Endothelial cell (in vitro differentiated cells): Measurements from ENCODE around the gene NINJ1. TPM values are rescaled to one million over a fixed set of nuclear protein-coding genes. Genes with fewer than 3 reads are reported as not detected.

Experiments
- DNase-seq: peaks from one replicate; pipeline ENCODE4 v3.0.0; 2021; ENCODE audit warnings: low spot score
- H3K27ac Mint-ChIP-seq: one replicate; pipeline ENCODE4 v1.8.0; 2021; ENCODE audit warnings: mixed read lengths, inconsistent platforms; ENCODE audit not compliant: unreplicated experiment
- H3K27me3 Mint-ChIP-seq: one replicate; pipeline ENCODE4 v1.8.0; 2021; ENCODE audit warnings: mild to moderate bottlenecking, moderate library complexity, mixed read lengths, inconsistent platforms; ENCODE audit not compliant: unreplicated experiment
- H3K36me3 Mint-ChIP-seq: one replicate; pipeline ENCODE4 v1.8.0; 2021; ENCODE audit warnings: mild to moderate bottlenecking, low read depth, mixed read lengths, inconsistent platforms; ENCODE audit not compliant: unreplicated experiment
- H3K4me1 Mint-ChIP-seq: one replicate; pipeline ENCODE4 v1.8.0; 2021; ENCODE audit warnings: mild to moderate bottlenecking, mixed read lengths, inconsistent platforms; ENCODE audit not compliant: unreplicated experiment
- H3K4me3 Mint-ChIP-seq: one replicate; pipeline ENCODE4 v1.8.0; 2021; ENCODE audit warnings: mild to moderate bottlenecking, mixed read lengths, inconsistent platforms; ENCODE audit not compliant: unreplicated experiment
- H3K9me3 Mint-ChIP-seq: one replicate; pipeline ENCODE4 v1.8.0; 2021; ENCODE audit warnings: mixed read lengths, inconsistent platforms; ENCODE audit not compliant: unreplicated experiment
- CTCF ChIP-seq: fragments of 200-600 bp; sonication (generic); IDR thresholded peaks from one replicate; pipeline ENCODE4 v1.5.0; 2021; ENCODE audit warnings: antibody characterized with exemption; ENCODE audit not compliant: unreplicated experiment
- total RNA-seq: library from RNA; stranded (reverse); fragmentation: NEBNext Ultra II Directional; extraction: Animal tissue kit (Norgen Biotek cat#: 25700); gene quantifications from one replicate; pipeline ENCODE4 v1.2.1, GENCODE V29; 2021; ENCODE audit not compliant: unreplicated experiment

The NINJ1 gene
- total RNA-seq, 1 donor from 2014 or later: 34.2 TPM

- DNase-seq: no peak
- Mint-ChIP-seq H3K4me3 (no peak overlapping the region), H3K27me3 (peaks cover 3% of the 10 kb centered on the region), H3K4me1 (no peaks in the 10 kb centered on the region), H3K27ac (no peak overlapping the region), H3K36me3 (no peaks in the 10 kb centered on the region), H3K9me3 (no peaks in the 10 kb centered on the region)
- no peak for TF ChIP-seq CTCF
Measured at GRCh38 chr9:93173365-93174051, 39.5 kb upstream of the NINJ1 start.

GRCh38 chr9:93172666-93173364 is 38.8 kb upstream of the NINJ1 start:
- TF ChIP-seq CTCF: no peak
- H3K4me1 Mint-ChIP-seq: no peaks in the 10 kb centered on the region
- H3K36me3 Mint-ChIP-seq: no peaks in the 10 kb centered on the region
- DNase-seq: no peak
- H3K27ac Mint-ChIP-seq: no peak overlapping the region
- H3K9me3 Mint-ChIP-seq: no peaks in the 10 kb centered on the region
- H3K4me3 Mint-ChIP-seq: no peak overlapping the region
- H3K27me3 Mint-ChIP-seq: peaks cover 5% of the 10 kb centered on the region

GRCh38 chr9:93171261-93171990 is 37.4 kb upstream of the NINJ1 start:
- Mint-ChIP-seq H3K27me3 (peaks cover 5% of the 10 kb centered on the region), H3K4me1 (no peaks in the 10 kb centered on the region), H3K9me3 (no peaks in the 10 kb centered on the region), H3K36me3 (no peaks in the 10 kb centered on the region), H3K27ac (no peak overlapping the region), H3K4me3 (no peak overlapping the region)
- DNase-seq: no peak
- TF ChIP-seq CTCF: no peak

GRCh38 chr9:93170571-93170970 is 36.5 kb upstream of the NINJ1 start:
- no peaks in the 10 kb centered on the region for H3K36me3 Mint-ChIP-seq
- no peak overlapping the region for H3K27ac Mint-ChIP-seq
- peaks cover 5% of the 10 kb centered on the region for H3K27me3 Mint-ChIP-seq
- TF ChIP-seq CTCF: no peak
- no peaks in the 10 kb centered on the region for H3K9me3 Mint-ChIP-seq
- no peak for DNase-seq
- H3K4me3 Mint-ChIP-seq: no peak overlapping the region
- H3K4me1 Mint-ChIP-seq: no peaks in the 10 kb centered on the region
